Astrocyte (in vitro differentiated cells and primary cell): ENCODE measurements around the gene ESM1.

Experiments
- CTCF ChIP-seq: IDR thresholded peaks from 2 replicates; pipeline ENCODE4 v1.5.1; 2011; ENCODE audit warnings: low read depth, mild to moderate bottlenecking, inconsistent platforms, low read length, moderate library complexity; ENCODE audit not compliant: insufficient read depth
- EZH2 ChIP-seq: IDR thresholded peaks from 2 replicates; pipeline ENCODE4 v1.6.1; 2012; ENCODE audit warnings: mild to moderate bottlenecking, low read length, inconsistent platforms; ENCODE audit not compliant: insufficient read depth

- TF ChIP-seq CTCF (no peak), EZH2 (no peak)
Observed at GRCh38 chr5:54930736-54931135, 54.7 kb downstream of the ESM1 start.
